Tibial artery (tissue), 4 donors: ENCODE results near the gene NEK11.
"Not testable (repeated sequence)": the region's sequence is repeated elsewhere in the genome, so short reads cannot be mapped to it uniquely, and the experiment has no call there.

ENCODE experiments used
- DNase-seq, 2 donors: peaks; one replicate each; pipeline ENCODE4 v3.0.0-alpha.2; 2019
- H3K27ac ChIP-seq, 2 donors: fragments of 200-600 bp; sonication (generic) in 1 of 2; 1 replicate in 1 of 2; 2 replicates in 1 of 2; pipeline ENCODE4 v1.5.1; 2018 to 2019; ENCODE audit warnings: mild to moderate bottlenecking in 1 of 2
- H3K27me3 ChIP-seq, 2 donors: fragments of 200-600 bp; sonication (generic) in 1 of 2; one replicate each; pipeline versions ENCODE4 v1.5.1 to v1.6.0; 2016 to 2019
- H3K36me3 ChIP-seq, 3 donors: fragments of 200-600 bp; sonication (generic) in 2 of 3; one replicate each; pipeline ENCODE4 v1.5.1; 2016 to 2019; ENCODE audit warnings: mild to moderate bottlenecking in 2 of 3
- H3K4me1 ChIP-seq, 4 donors: fragments of 200-600 bp; sonication (generic) in 2 of 4; 1 replicate in 3 of 4; 2 replicates in 1 of 4; pipeline ENCODE4 v1.5.1; 2016 to 2019
- H3K4me3 ChIP-seq, 2 donors: fragments of 200-600 bp; sonication (generic) in 1 of 2; 1 replicate in 1 of 2; 2 replicates in 1 of 2; pipeline ENCODE4 v1.5.1; 2018 to 2019; ENCODE audit warnings: mild to moderate bottlenecking in 2 of 2
- H3K9me3 ChIP-seq, 3 donors: fragments of 200-600 bp; sonication (generic) in 1 of 3; one replicate each; pipeline ENCODE4 v1.5.1; 2016 to 2019
- intact Hi-C: fragments of 100-400 bp; cut with DNase I; formaldehyde crosslinking; loops from one replicate; pipeline ENCODE4 v1.15.0; 2023; ENCODE audit warnings: low total_unique reads
- TF ChIP-seq, protein P1 (sequence below), 2 experiments: fragments of 200-600 bp in 1 of 2; fragments of 450-650 bp in 1 of 2; IDR thresholded peaks; one replicate each; pipeline ENCODE4 v1.5.1; 2017 to 2019; ENCODE audit warnings: antibody characterized with exemption in 2 of 2, mild to moderate bottlenecking in 1 of 2, moderate library complexity in 1 of 2

The NEK11 gene

DNA sequence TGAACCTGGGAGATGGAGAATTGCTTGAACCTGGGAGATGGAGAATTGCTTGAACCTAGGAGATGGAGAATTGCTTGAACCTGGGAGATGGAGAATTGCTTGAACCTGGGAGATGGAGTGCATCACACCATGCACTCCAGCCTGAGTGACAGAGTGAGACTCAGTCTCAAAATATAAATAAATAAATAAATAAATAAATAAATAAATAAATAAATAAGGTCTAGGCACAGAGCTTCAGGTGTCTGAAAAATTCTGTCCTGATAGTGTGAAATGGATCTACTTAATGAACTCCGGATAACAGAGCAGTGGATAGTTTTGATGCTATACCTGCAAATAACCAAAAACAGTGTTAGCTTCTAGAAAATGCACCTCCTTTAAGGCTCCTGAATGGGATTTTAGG, 330.6 kb downstream of the NEK11 start:
- TF ChIP-seq, protein P1, sequence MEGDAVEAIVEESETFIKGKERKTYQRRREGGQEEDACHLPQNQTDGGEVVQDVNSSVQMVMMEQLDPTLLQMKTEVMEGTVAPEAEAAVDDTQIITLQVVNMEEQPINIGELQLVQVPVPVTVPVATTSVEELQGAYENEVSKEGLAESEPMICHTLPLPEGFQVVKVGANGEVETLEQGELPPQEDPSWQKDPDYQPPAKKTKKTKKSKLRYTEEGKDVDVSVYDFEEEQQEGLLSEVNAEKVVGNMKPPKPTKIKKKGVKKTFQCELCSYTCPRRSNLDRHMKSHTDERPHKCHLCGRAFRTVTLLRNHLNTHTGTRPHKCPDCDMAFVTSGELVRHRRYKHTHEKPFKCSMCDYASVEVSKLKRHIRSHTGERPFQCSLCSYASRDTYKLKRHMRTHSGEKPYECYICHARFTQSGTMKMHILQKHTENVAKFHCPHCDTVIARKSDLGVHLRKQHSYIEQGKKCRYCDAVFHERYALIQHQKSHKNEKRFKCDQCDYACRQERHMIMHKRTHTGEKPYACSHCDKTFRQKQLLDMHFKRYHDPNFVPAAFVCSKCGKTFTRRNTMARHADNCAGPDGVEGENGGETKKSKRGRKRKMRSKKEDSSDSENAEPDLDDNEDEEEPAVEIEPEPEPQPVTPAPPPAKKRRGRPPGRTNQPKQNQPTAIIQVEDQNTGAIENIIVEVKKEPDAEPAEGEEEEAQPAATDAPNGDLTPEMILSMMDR (IDR thresholded peaks at IDR 0.05), result no peak
- no peak overlapping the region for H3K4me3 ChIP-seq
- H3K36me3 ChIP-seq, result no peaks in the 10 kb centered on the region
- H3K27me3 ChIP-seq, result no peaks in the 10 kb centered on the region
- no peaks in the 10 kb centered on the region for H3K9me3 ChIP-seq
- H3K27ac ChIP-seq, result no peak overlapping the region
- intact Hi-C loops, result no loop called here
- peaks cover 0 to 8% (median 2%) of the 10 kb centered on the region in 4 donors for H3K4me1 ChIP-seq
- no peak for DNase-seq

DNA sequence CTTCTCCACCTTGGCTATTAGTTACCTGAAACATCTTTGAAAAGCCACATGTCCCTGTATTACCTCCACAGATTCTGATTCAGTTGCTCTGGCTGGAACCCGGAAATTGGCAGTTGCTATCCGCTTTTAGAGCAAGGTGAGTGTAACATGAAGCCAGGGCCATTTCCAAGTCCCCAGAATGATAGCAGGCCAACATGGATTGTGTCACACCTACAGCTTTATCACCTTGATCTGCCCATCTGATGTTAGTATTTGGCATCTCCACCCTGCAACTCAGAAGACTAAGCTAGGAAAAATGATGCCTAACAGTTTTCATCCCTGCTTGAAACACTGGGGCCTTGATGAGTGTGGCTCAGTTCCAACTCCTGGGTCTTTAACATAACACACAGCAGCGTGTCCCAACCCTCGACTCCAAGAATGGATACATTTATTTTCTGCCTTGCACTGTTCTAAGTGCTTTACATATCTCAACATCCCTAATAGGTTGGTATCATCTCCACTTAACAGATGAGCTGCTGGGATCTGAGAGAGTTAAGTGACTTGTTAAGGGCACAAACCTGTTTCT, 333.6 kb downstream of the NEK11 start:
- DNase-seq, result no peak
- no peak overlapping the region for H3K4me3 ChIP-seq
- intact Hi-C loops, result no loop called here
- H3K4me1 ChIP-seq, result peaks cover 0 to 15% (median 2%) of the 10 kb centered on the region in 4 donors
- no peaks in the 10 kb centered on the region for H3K9me3 ChIP-seq
- no peaks in the 10 kb centered on the region for H3K27me3 ChIP-seq
- H3K36me3 ChIP-seq, result no peaks in the 10 kb centered on the region
- H3K27ac ChIP-seq, result no peak overlapping the region
- TF ChIP-seq, protein P1 (IDR thresholded peaks at IDR 0.05), result no peak

DNA sequence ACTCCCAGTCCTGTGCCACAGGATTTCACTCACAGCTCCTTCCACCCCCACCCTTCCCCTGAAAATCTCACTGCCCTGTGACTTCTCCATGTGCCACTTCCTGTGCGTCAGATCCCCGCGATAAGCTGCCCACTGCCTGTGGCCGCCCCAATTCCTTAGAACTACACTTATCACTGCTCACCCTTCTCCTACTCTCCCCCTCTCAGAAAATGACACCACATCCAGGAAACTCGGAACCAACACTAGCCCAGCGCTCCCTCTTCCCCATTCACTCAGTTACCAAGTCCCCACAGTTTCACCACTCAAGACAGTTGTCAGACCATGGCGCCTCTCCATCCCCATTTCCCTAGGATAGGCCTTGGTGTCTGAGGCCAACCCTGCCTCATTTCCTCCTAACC, 334.4 kb downstream of the NEK11 start:
- H3K27me3 ChIP-seq, H3K36me3 ChIP-seq, intact Hi-C loops, DNase-seq, H3K9me3 ChIP-seq: not testable (repeated sequence)
- Histone ChIP-seq H3K27ac (peak overlapping the region in 1 of 2 donors; percentile 63), H3K4me1 (peaks cover 0 to 15% (median 2%) of the 10 kb centered on the region in 4 donors), H3K4me3 (peak overlapping the region; percentile 56 to 57)

DNA sequence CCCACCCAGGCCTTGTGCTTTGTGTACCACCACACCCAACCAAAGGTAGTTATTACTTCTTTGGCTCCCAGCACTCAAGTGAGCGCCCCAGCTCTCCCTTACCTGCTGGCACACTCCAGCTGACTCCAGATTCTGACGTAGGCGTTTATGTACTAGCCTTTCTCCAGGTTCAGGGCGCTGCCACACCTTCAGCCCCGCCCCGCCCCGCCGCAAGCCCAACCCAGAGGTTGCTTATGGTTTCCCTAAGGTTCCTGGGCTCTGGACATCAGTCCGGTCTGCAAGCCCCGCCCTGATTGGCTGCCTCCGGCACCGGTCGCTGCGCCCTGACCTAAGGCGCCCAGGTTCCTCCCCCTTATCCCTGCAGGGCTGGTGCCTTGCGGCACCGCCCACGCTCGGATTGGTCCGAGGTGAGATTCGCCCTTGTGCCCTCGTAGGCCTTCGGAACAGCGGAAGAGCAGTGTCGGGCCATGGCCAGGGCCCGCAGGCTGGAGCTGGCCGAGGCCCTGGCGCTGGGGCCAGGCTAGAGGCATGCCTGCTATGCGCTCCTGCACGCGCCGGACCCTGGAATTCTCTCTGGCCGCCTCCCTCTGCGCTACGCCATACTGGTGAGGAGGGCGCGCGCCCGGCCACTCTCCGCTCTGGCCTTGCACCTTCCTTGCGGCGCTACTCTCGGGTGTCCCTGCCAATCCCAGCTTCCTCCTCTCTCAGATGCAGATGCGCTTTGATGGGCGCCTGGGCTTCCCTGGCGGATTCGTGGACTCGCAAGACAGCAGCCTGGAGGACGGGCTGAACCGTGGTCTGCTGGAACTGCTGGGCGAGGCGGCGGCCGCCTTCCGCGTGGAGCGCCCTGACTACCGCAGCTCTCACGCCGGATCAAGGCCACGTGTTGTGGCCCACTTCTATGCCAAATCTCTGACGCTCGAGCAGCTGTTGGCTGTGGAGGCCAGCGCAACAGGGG, 335.1 kb downstream of the NEK11 start:
- TF ChIP-seq, protein P1 (IDR thresholded peaks at IDR 0.05), result no peak
- intact Hi-C loops, result no loop called here
- DNase-seq, result peak; percentile 67 to 89
- Histone ChIP-seq H3K4me1 (peaks cover 0 to 15% (median 2%) of the 10 kb centered on the region in 4 donors), H3K27me3 (no peaks in the 10 kb centered on the region), H3K4me3 (peak overlapping the region; percentile 56 to 57), H3K9me3 (no peaks in the 10 kb centered on the region), H3K27ac (peak overlapping the region; percentile 39 to 63), H3K36me3 (no peaks in the 10 kb centered on the region)

DNA sequence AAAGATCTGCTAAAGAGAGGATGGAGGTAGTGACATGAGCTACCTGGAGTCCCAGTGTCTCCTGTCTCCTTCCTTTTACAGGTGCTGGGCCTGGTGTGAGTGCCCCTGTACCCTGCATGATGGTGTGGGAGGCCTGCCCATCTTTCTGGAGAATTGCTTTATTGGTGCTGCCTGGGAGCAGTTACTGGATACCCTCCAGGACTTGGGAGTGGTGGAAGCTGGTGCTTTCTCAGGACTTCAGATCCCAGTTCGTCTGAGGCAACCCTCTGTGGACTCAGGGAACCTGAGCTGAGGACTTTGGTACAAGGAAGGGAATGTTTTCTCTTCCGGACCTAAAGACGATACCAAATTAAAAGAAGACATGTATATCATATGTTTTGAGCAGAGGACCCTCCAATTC, 336.6 kb downstream of the NEK11 start:
- no peaks in the 10 kb centered on the region for H3K9me3 ChIP-seq
- TF ChIP-seq, protein P1 (IDR thresholded peaks at IDR 0.05), result no peak
- intact Hi-C loops, result no loop called here
- H3K4me3 ChIP-seq, result no peak overlapping the region
- no peaks in the 10 kb centered on the region for H3K36me3 ChIP-seq
- DNase-seq, result no peak
- no peak overlapping the region for H3K27ac ChIP-seq
- peaks cover 0 to 15% (median 2%) of the 10 kb centered on the region in 4 donors for H3K4me1 ChIP-seq
- H3K27me3 ChIP-seq, result no peaks in the 10 kb centered on the region
